ENCODE measurements around the gene DUSP3.

The DUSP3 gene

DNA sequence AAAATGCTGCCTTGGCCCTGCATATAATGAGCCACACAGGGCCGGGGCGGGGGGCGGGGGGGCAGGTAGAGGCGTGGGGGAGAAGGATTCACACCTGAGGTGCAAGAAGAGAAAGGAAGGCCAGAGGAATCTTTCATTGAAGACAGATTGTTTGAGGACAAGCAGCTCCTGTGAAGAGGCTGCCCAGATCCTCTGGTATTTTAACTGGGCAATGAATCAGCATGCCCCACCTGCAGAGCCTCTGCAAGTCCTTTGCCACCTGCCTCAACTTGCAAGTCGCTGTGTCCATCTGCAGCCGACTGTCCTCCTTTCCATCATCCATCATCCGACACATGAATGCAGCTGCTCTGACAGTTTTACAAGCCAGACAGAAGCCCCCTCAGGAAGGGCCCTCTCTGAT lies 18.9 kb downstream of the DUSP3 start:
- no peak overlapping the region for H3K27ac ChIP-seq
- TF ChIP-seq, protein P1, sequence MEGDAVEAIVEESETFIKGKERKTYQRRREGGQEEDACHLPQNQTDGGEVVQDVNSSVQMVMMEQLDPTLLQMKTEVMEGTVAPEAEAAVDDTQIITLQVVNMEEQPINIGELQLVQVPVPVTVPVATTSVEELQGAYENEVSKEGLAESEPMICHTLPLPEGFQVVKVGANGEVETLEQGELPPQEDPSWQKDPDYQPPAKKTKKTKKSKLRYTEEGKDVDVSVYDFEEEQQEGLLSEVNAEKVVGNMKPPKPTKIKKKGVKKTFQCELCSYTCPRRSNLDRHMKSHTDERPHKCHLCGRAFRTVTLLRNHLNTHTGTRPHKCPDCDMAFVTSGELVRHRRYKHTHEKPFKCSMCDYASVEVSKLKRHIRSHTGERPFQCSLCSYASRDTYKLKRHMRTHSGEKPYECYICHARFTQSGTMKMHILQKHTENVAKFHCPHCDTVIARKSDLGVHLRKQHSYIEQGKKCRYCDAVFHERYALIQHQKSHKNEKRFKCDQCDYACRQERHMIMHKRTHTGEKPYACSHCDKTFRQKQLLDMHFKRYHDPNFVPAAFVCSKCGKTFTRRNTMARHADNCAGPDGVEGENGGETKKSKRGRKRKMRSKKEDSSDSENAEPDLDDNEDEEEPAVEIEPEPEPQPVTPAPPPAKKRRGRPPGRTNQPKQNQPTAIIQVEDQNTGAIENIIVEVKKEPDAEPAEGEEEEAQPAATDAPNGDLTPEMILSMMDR (IDR thresholded peaks at IDR 0.05) = no peak
- no peak for TF ChIP-seq ZFX (IDR thresholded peaks at IDR 0.05; ENCODE audit: borderline replicate concordance)

DNA sequence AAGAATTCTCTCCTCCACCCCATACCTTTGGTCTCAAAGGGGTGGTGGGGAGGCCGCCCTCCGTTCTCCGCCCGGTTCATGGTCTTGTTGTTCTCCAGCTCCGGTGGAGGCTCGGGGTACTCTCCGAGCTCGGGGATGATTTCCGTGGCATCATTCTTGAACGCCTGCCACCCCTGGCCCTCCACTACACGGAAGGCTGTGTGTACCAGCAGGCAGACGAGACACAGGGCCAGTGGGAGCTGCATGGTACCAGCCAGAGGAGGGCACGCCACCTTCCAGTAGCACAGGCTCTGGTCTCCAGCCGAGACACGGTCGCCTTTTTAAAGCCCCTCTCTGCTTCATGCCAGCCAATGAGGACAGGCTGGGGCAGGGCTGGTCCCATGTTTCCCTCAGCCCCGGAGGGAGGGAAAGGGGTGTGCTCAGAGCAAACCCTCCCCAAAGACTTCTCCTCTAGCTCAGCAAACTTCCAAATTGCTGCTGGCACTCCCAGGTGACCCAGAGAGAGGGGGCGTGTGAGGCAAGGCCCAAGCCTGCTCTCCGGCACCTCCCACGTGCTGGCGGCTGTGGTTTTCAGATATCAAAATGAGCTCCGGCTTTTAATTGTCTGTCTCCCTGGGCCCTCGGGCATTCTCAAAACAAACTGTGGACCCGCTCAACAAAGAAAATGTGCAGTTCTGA lies 20.1 kb downstream of the DUSP3 start, which contains the start of gene SOST:
Gene SOST, minus strand, starts transcription at position 295 of the 678 bp plus-strand sequence. Its CDS starts 50 bp downstream, at position 245.
- no peak within 1 kb of the TSS for H3K27ac ChIP-seq
- TF ChIP-seq, protein P1 (IDR thresholded peaks at IDR 0.05) = no peak

DNA sequence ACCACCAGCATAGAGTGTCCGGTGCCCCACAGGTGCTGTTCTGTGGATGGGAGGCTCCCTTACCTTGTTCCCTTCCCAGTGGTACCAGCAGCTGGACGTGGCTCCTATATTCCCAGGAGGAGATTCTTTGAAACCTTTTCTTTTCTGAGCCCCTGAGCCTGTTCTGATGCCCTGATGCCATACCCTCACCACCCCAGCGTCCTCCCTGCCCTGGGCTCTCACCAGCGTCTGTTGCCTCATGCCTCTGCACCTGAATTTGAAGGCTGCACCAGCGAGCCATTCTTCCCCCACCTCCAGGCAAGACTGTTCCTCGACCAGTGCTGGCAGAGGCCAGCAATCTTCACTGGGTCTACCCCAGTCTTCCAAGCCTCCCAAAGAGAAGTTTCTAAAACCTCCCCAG lies 20.7 kb downstream of the DUSP3 start:
- TF ChIP-seq, protein P1 (IDR thresholded peaks at IDR 0.05) = no peak
- no peak for TF ChIP-seq ZFX (IDR thresholded peaks at IDR 0.05; ENCODE audit: borderline replicate concordance)

DNA sequence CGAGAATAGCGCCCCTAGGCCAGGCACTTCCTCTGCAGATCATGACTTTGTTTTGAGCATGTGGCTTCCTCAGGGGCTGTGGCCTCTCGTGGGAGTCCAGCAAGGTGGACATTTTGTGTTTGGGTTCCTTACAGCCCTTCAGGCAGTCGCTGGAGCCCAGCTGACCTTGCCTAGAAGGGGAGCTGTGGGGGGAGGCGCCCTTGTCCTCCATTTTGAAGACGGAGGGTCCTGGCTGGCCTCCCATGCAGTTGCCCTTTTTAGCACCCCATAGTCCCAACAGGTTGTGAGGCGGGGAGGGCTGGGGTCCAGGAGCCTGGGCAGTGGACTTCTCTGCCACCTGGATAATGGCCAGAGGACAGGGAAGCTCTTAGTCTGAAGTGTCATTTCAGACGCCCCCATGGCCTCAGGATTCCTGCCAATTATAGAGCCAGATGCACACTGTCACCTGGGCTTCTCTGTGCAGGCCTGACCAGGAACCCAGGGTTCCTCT lies 21.6 kb downstream of the DUSP3 start:
- TF ChIP-seq ZFX (IDR thresholded peaks at IDR 0.05; ENCODE audit: borderline replicate concordance) = no peak
- H3K27ac ChIP-seq = no peak overlapping the region

More for the DNA sequence above, 20.7 kb downstream of the DUSP3 start:
- H3K27ac ChIP-seq = no peak overlapping the region

DNA sequence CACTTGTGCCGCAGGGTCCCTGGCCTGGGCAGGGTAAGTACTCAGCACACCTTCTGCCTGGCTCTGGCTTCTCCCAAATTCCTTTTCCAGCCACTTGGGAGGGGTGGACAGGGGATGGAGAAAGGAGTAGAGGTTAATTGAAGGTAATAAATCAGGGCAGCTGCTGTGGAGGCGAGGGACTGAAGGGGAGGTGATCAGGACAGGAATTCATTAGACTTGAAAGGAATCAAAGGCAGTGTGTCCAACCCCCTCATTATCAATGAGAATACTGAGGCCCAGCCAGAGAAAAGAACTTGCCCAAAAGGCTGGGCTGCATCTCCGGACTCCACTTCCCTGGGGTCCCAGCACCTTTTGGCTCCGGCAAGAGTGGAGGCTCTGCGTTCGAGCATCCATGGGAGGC lies 22.6 kb downstream of the DUSP3 start:
- TF ChIP-seq ZFX (IDR thresholded peaks at IDR 0.05; ENCODE audit: borderline replicate concordance) = no peak
- TF ChIP-seq, protein P1 (IDR thresholded peaks at IDR 0.05) = no peak
- no peak overlapping the region for H3K27ac ChIP-seq

DNA sequence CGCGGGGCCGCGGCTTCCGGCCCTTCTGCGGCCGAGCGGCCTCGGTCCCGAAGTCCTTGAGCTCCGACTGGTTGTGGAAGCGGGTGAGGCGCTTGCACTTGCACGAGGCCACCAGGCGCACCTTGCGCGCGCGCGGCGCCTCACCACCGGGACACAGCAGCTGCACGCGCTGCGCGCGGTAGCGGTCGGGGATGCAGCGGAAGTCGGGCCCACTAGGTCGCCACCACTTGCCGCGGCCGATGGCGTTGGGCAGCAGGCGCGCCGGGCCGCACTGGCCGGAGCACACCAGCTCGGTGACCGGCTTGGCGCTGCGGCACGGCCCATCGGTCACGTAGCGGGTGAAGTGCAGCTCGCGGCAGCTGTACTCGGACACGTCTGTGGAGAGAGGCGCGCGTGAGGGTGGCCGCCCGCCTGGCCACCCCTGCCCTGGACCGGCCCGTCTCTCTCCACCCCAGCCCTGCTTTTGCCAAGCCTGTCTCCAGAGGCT lies 23.3 kb downstream of the DUSP3 start:
- no peak for TF ChIP-seq ZFX (IDR thresholded peaks at IDR 0.05; ENCODE audit: borderline replicate concordance)
- TF ChIP-seq, protein P1 (IDR thresholded peaks at IDR 0.05) = no peak
- H3K27ac ChIP-seq = no peak overlapping the region

DNA sequence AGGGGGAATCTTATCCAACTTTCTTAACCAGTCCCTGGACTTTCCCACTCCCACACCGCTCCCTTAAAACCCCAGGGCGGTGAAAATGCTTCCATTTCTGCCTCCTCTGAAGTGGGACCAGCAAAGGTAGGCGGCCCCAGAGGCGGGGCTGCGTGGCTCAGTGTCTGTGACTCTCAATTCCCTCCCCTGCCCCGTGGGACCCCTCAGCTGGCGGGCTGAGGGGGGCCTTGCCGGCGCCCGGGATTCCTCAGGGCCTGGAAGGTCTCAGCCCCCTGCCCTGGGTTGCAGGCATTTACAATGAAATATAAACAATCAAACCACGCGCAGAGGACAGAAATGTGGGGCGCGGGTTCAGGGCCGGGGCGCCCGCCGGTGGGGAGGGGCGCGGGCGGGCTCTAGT lies 23.8 kb downstream of the DUSP3 start:
- no peak overlapping the region for H3K27ac ChIP-seq
- no peak for TF ChIP-seq ZFX (IDR thresholded peaks at IDR 0.05; ENCODE audit: borderline replicate concordance)
- TF ChIP-seq, protein P1 (IDR thresholded peaks at IDR 0.05) = no peak

Data from 22Rv1 (cell line).